GM18499 (cell line): Measurements from ENCODE around the gene TRIM3.

Experiments used
- ATAC-seq: cut with Tn5 transposase; IDR thresholded peaks from one replicate; pipeline ENCODE4 v1.9.1; 2021; ENCODE audit warnings: moderate number of reproducible peaks; ENCODE audit not compliant: insufficient read depth, unreplicated experiment

Gene TRIM3

DNA sequence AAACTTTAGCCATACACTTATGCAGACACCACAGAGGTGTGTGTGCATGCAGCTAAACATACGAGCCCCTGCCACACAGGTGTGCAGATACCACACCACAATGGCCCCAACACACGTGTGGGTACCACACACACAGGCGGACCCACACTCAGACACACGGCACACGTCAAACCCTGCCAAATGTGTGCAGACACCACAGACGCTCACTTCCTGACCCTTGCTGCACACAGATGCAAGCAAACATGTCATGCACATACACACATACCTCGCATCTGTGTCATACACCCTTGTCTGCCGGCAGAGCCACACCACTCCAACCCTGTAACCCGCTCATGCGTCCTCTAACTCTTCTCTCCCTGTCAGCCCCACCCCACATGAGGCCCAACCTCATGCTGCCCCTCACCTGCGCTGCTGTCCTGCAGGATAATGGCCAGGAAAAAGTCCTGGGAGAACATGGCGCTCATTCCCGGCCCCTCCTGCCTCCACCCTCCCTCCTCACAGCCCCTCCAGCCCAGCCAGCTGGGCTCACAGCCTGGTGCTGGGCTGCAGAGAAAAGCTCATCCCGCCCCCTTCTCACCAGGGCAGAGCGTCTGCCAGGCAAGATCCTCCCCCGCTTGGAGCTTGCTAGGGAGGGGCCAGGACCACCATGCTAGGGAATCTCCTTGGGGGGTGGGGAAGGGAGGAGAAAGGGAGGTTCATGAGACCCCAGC, 69.2 kb downstream of the TRIM3 start:
- no peak for ATAC-seq

- ATAC-seq: no peak
Observed at GRCh38 chr11:6403539-6403938, 70.2 kb downstream of the TRIM3 start.

DNA sequence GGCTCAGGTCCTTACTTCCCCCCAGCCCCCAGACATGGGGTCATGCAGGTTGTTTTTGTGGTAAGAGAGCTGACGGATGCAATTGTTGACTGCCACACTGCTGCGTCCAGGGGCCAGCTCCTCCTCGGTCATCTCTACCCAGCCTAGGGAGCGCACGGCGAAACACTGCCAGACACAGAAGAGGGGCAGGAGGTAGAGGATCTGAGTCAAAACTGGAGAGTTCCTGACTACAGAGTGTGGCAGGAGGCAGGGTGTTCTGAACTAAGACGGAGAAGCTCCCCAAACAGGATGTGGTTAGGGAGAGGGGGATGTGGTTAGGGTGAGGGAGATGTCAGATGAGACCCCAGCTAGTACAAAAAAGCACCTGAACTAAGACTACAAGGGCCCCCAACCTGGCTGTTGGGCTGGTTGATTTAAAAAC, 71.2 kb downstream of the TRIM3 start:
- ATAC-seq: peak; percentile 92

GRCh38 chr11:6402061-6402470, 71.7 kb downstream of the TRIM3 start:
- no peak for ATAC-seq

DNA sequence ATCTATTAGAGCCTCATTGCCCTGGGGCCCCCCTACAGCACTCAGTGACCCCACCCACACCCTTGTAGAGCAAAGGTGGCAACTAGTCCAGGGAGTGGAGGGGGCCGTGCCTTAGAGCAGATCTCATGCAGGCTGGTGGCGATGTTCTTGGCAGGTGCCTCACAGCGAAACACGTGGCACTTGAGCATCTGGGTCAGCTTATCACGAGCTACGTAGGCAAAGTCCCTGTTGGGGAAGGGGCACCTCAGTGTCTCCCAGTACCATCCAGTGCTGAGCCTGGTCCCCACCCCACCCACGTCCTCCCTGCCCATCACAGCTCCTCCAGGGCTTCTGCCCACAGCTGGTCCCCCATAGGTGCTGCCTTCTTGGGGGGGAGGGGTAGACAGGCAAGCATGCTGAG, 72.3 kb downstream of the TRIM3 start:
- no peak for ATAC-seq

- no peak for ATAC-seq
Observed at GRCh38 chr11:6400431-6401345, 73.1 kb downstream of the TRIM3 start.
